Superior temporal gyrus (tissue), 1 donor: ENCODE results near the gene LDLRAD4.
A peak's percentile ranks its signal among the peaks of the same experiment; 100 is the strongest.

Source experiments
- DNase-seq: peaks from one replicate; pipeline ENCODE4 v3.0.0-alpha.2; 2016; ENCODE audit errors: extremely low spot score

Gene LDLRAD4

DNA sequence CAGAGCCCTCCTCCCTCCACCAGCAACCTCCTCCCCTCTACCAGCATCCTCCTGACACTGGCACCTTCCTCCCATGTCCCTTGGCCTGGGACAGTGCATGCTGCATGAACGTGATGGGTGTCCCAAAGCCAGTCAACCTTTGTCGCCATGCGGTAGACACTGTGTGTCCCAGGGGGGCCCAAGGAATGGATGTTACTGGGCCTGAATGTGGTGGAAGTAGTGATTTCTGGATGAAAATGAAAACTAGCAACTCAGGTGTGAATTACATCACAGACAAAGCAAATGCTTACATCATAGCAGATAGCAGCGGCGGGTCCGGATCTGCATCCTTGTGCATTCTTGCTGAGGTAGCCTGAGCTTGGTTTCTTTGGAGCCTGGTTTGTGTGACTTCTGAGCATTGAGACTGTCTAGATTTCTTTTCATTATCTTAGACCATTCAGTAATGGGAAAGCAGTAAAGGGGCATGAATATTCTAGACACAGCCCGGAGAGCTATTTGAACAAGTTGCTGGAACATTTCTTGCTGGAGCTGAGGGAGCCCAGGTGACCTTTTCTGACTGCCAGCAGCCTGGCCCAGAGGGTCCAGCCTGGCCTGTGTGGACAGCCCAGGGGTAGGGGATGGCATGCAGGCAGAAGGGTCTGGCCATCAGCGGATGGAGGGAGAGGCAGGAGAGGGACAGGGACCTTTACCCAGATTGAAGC is 407.4 kb downstream of the LDLRAD4 start:
- no peak for DNase-seq

DNA sequence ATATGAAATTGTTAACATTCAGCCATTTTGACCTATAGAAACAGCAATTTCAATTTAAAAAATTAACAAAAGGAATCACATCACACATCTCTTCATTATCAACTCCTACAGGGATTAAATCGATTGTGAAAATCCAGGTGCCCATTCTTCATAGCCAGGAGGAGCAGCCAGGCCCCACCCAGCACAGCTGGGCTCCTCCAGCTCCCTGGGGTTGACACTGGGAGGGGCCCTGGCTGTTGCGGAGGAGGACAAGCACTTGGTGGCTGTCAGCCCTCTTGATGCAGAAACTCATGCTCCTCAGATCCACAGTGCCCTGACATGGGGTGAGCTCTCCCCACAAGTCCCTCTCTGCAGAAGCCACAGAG is 408.0 kb downstream of the LDLRAD4 start:
- DNase-seq, result no peak

GRCh38 chr18:13627639-13628038 is 409.1 kb downstream of the LDLRAD4 start:
- no peak for DNase-seq

- peak; percentile 54 for DNase-seq
Measured at GRCh38 chr18:13628211-13628610, 409.7 kb downstream of the LDLRAD4 start.

- DNase-seq, result peak; percentile 95
Measured at GRCh38 chr18:13629841-13630715, 411.5 kb downstream of the LDLRAD4 start.

GRCh38 chr18:13630716-13631268 is 412.2 kb downstream of the LDLRAD4 start:
- no peak for DNase-seq

GRCh38 chr18:13633700-13634099 is 415.1 kb downstream of the LDLRAD4 start:
- DNase-seq, result no peak

GRCh38 chr18:13635046-13635445 is 416.5 kb downstream of the LDLRAD4 start:
- peak; percentile 77 for DNase-seq

DNA sequence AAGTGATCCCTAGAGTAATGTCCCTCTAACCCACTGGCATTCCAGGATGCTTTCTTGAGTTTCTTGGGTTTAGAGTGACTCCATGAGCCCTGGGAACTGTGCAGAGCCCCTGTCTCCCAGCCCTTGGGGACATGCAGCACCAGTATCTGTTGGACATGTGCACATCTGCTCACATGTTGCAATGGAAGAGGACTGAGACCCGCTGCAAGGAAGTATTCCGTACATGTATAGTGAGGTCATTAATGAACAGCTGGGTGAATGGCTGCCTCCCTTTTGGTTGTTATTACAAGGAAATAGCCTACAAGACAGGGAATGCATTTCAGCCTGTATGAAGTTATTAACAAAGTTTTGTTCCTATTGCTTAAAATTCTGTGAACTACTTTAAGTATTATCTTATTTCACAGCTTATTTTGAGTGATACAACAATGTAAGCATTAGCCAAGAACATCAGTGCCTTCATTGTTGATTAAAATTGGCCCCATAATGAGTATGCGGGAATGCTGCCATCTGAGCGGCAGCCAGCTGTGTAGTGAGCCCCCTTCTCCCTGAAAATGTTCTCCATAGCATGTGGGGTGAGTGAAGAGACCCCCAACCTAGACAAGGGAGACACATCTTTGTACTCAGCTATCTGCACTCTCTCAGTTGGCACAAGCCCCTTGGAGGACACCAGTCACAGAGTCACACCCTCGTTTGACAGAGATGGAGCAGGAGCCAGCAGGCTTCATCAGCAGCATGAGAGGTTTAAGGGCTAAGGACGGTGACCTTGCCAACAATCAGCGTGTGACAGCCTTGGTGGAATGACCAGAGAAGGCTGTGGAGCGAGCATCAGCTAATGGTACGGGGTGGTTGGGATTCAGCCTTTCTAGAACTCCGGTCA is 420.4 kb downstream of the LDLRAD4 start:
- DNase-seq, result no peak

DNA sequence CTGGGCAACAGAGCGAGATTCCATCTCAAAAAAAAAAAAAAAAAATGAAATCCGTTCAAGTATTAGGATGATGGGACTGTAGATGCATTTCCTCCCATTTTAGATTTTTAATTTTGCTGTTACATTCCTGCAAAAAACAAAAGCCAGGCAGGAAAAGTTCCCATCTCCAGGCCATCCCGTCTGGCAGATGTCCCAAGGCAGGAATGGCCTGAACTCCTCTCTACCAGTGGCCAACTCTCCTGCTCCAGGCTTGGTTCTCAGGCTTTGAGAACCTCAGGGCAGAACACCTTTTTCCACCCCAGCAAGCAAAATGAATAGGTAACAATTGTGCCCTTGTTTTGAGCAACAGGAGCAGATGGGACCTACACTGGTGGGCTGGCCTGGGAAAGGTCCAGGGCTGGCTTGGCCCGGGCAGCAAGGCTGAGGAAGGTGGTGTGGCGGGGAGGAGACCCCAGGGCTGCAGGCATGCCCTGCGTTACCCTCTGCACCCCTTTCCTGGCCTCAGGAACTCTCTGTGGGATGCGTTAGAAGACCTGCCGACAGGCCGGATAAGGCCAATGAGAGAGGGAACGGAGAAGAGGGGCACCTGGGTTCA is 421.8 kb downstream of the LDLRAD4 start:
- DNase-seq, result no peak

DNA sequence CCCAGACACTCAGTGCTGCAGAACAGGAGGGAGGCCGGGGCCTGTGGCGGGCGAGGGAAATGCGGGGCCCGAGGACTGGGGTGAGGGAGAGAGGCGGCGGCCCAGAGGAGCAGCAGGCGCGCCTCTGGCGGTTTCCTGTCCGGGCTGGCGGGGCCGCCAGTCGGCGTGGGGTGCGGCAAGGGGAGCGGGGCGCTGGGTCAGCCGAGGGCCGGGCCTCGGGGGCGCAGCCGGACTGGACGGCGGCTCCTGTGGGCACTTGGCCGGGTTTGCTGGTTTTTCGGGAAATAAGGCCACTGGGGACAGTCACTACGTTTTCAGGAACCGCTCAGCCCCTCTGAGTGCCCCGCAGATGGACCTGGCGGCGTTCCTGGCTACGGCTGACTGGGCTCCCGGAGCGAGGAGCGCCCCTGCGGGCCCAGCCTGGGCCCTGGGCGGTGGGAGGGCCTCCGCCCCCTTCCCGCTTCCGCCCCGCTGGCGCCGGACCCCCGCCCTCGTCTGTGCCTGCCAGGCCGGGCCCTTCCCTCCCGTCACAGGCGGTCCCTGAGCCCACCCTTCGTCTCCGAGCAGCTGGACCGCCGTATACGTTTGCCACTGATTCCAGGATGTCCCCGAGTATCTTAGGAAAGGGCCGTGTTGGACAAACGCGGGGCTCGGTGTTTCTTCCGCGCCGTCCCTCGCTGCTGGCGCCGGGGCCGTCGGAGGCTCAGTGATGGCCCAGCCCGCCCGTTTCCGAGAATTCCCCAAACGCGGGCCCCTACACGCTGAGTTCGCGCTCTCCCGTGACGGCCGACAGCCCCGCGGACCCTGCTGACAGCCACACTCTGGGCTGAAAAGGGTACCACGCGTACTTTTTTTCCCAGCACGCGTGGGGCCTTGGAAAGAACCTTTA is 423.2 kb downstream of the LDLRAD4 start:
- no peak for DNase-seq

- DNase-seq, result no peak
Measured at GRCh38 chr18:13642440-13642827, 423.9 kb downstream of the LDLRAD4 start.

GRCh38 chr18:13643261-13643751 is 424.7 kb downstream of the LDLRAD4 start:
- no peak for DNase-seq

DNA sequence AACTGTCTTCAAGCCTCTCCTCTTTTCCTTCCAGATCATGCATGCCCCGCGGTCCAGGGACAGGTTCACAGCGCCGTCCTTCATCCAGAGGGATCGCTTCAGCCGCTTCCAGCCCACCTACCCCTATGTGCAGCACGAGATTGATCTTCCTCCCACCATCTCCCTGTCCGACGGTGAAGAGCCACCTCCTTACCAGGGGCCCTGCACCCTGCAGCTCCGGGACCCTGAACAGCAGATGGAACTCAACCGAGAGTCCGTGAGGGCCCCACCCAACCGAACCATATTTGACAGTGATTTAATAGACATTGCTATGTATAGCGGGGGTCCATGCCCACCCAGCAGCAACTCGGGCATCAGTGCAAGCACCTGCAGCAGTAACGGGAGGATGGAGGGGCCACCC is 426.5 kb downstream of the LDLRAD4 start:
- DNase-seq, result no peak

DNA sequence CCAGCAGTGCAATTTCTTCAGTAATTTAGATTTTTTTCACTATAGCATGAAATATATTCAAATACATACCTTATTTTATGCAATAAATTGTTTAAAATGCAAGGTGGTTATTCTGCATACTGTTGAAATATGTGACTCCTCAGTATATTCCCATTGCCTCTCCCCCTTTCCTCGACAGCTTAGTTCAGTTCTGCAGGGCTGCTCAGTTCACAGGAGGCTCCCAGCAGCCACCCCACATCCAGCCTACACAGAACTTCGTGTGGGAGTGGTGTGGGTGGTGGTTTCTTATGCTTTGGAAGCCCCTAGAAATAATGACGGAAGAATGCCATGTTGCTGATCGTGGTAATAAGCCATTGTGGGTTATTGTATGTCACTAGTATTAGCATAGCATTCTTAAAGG is 428.1 kb downstream of the LDLRAD4 start:
- DNase-seq, result no peak

- DNase-seq, result no peak
Measured at GRCh38 chr18:13647761-13648160, 429.2 kb downstream of the LDLRAD4 start.

- no peak for DNase-seq
Measured at GRCh38 chr18:13649397-13650390, 431.1 kb downstream of the LDLRAD4 start.

DNA sequence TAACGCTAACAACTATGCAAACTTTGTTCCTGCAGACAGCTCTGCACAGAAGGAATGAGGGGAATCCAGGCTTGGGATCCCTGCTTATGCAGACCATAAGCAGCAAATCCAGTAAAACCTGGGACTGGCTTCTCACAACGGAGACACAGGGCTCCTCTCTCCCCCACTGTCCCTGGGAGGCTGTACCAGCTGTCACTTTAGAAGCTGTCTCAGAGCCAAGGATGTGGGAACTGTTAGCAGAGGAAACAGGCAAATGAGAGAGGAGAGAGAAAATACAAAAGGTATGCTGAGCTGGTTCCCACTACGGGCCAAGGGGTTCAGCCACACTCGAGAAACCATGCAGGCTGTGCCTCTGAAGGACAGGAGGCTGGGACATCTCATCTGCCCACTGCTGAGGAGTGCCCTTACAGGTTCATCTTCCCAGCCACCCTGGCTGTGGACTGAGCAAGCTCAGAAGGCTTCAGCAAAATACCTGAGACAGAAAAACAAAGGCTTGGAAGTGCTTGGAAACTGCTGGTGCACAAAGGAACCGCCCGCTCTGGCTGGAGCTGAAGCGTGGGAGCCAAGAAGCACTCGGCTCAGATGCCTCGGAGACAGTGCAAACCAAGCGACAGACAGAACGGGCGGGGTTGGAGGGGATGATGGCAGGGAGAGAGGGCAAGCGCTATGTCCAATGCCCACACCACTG is 435.3 kb downstream of the LDLRAD4 start:
- DNase-seq, result peak; percentile 68
